Measurements from ENCODE around the gene VN1R2. TPM values are rescaled to one million over a fixed set of nuclear protein-coding genes. Genes with fewer than 3 reads are reported as not detected.
"Not testable (repeated sequence)": the region's sequence is repeated elsewhere in the genome, so short reads cannot be mapped to it uniquely, and the experiment has no call there.

The VN1R2 gene
- total RNA-seq, 6 experiments from 2014 or later = not detected

GRCh38 chr19:53275480-53275879, 17.4 kb downstream of the VN1R2 start:
- Histone ChIP-seq H3K9me3 (no peaks in the 10 kb centered on the region), H3K27ac (no peak overlapping the region), H3K4me3 (no peak overlapping the region), H3K4me1 (no peaks in the 10 kb centered on the region), H3K36me3 (no peaks in the 10 kb centered on the region), H3K27me3 (no peaks in the 10 kb centered on the region)
- 84% methylated on average over 2 of the region's 2 CpGs for WGBS (ENCODE audit: insufficient coverage, low coverage, low lambda C conversion rate, missing lambda C conversion rate)
- ATAC-seq (no peak), DNase-seq (no peak)
- TF ChIP-seq CTCF (IDR thresholded peaks at IDR 0.05) (no peak), POLR2A (IDR thresholded peaks at IDR 0.05) (no peak)
- intact Hi-C loops (cut with DNase I) = no loop called here

DNA sequence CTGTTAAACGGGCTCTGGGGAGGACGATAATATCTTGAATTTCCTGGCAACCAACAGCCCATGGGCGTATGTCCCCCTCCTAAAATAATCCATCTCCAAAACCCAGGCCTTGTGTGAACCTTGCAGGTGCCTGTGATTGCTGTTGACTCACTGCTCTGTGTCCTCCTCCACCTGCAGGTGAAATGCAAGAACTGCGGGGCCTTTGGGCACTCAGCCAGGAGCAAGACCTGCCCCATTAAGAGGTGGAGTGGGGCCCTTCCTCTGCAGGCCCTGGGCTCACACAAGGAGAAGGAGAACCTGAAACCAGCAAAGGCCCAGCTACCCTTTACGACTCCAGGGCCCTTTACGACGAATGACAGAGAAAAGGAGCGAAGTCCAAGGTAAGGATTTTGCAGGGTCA, 23.9 kb downstream of the VN1R2 start:
- H3K36me3 ChIP-seq; H3K27ac ChIP-seq; DNase-seq; H3K27me3 ChIP-seq; ATAC-seq; H3K4me3 ChIP-seq; H3K9me3 ChIP-seq; intact Hi-C loops (cut with DNase I); H3K4me1 ChIP-seq: not testable (repeated sequence)
- WGBS (ENCODE audit: insufficient coverage, low coverage, low lambda C conversion rate, missing lambda C conversion rate) = no CpG with 5 or more reads among the region's 8 CpGs

GRCh38 chr19:53285087-53285486, 27.0 kb downstream of the VN1R2 start:
- intact Hi-C loops (cut with DNase I) = no loop called here
- H3K4me3 ChIP-seq = no peak overlapping the region
- H3K9me3 ChIP-seq = no peaks in the 10 kb centered on the region
- no peaks in the 10 kb centered on the region for H3K36me3 ChIP-seq
- no peak for ATAC-seq
- TF ChIP-seq POLR2A (IDR thresholded peaks at IDR 0.05) (no peak), CTCF (IDR thresholded peaks at IDR 0.05) (no peak)
- WGBS (ENCODE audit: insufficient coverage, low coverage, low lambda C conversion rate, missing lambda C conversion rate) = 53% methylated on average over 3 of the region's 4 CpGs
- no peaks in the 10 kb centered on the region for H3K4me1 ChIP-seq
- H3K27me3 ChIP-seq = no peaks in the 10 kb centered on the region
- no peak for DNase-seq
- H3K27ac ChIP-seq = no peak overlapping the region

GRCh38 chr19:53290758-53291549, 32.9 kb downstream of the VN1R2 start:
- Histone ChIP-seq H3K27me3 (no peaks in the 10 kb centered on the region), H3K4me1 (no peaks in the 10 kb centered on the region), H3K27ac (no peak overlapping the region), H3K4me3 (no peak overlapping the region), H3K9me3 (peaks cover 0 to 4% (median 0%) of the 10 kb centered on the region in 4 donors), H3K36me3 (no peaks in the 10 kb centered on the region)
- 84% methylated on average over 21 of the region's 47 CpGs for WGBS (ENCODE audit: insufficient coverage, low coverage, low lambda C conversion rate, missing lambda C conversion rate)
- intact Hi-C loops (cut with DNase I) = no loop called here
- no peak for DNase-seq
- TF ChIP-seq POLR2A (IDR thresholded peaks at IDR 0.05) (no peak), CTCF (IDR thresholded peaks at IDR 0.05) (no peak)
- no peak for ATAC-seq

DNA sequence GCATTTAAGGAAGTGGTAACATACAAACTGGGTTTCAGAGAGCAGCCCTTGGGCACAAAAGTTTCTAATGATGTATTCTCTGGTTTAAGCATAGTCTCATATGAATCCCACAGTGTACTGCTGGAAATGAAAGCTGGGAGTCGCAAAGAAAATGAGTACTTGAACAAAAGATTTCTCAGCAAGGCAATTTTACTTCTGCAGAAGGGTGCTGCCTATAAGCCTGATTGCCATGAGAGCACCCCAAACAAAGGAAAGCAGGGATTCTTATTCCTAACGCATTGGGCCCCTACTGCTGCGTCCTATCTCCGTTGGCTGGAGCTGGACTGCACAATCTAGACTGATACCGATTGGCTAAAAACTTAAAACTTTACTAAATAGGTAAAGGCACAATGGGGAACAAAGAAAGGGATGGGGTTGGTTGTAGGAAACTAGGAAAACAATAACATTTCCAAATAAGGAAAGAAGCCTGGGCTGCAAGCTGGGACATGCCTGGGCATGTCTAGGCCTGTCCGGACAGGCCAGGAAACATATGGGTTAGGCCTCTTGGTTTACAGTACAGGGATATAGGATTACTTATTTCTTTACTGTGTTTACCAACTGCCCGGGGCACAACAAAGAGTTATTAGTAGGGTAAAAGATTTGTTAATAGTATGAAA, 36.8 kb downstream of the VN1R2 start:
- Histone ChIP-seq H3K27me3 (no peaks in the 10 kb centered on the region), H3K4me3 (no peak overlapping the region), H3K9me3 (peaks cover 0 to 4% (median 0%) of the 10 kb centered on the region in 4 donors), H3K27ac (no peak overlapping the region), H3K36me3 (no peaks in the 10 kb centered on the region), H3K4me1 (no peaks in the 10 kb centered on the region)
- DNase-seq = no peak
- intact Hi-C loops (cut with DNase I) = no loop called here
- no peak for ATAC-seq
- 47% methylated on average over 7 of the region's 7 CpGs for WGBS (ENCODE audit: insufficient coverage, low coverage, low lambda C conversion rate, missing lambda C conversion rate)
- no peak for TF ChIP-seq POLR2A (IDR thresholded peaks at IDR 0.05)
- TF ChIP-seq CTCF (IDR thresholded peaks at IDR 0.05) = no peak

DNA sequence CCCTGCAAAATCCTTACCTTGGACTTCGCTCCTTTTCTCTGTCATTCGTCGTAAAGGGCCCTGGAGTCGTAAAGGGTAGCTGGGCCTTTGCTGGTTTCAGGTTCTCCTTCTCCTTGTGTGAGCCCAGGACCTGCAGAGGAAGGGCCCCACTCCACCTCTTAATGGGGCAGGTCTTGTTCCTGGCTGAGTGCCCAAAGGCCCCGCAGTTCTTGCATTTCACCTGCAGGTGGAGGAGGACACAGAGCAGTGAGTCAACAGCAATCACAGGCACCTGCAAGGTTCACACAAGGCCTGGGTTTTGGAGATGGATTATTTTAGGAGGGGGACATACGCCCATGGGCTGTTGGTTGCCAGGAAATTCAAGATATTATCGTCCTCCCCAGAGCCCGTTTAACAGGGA, 43.2 kb downstream of the VN1R2 start:
- H3K36me3 ChIP-seq; DNase-seq; ATAC-seq; intact Hi-C loops (cut with DNase I); H3K9me3 ChIP-seq; H3K27me3 ChIP-seq; H3K4me1 ChIP-seq; H3K27ac ChIP-seq; H3K4me3 ChIP-seq: not testable (repeated sequence)
- no CpG with 5 or more reads among the region's 8 CpGs for WGBS (ENCODE audit: insufficient coverage, low coverage, low lambda C conversion rate, missing lambda C conversion rate)

All from right lobe of liver (tissue), 6 donors.